MCF 10A (cell line): ENCODE results near the gene EP400. TPM values are rescaled to one million over a fixed set of nuclear protein-coding genes. Genes with fewer than 3 reads are reported as not detected.

Source experiments
- BruUV-seq: library from RNA; stranded (reverse); fragments of 400-500 nt; replicated peaks from 2 replicates; lab custom pipeline; 2021; lab: Mats Ljungman, UMichigan
- CTCF ChIA-PET: fragments of 300-600 bp; sonication (Branson Sonifier 250); formaldehyde crosslinking; extraction: SDS; loops from one replicate; lab custom pipeline; 2021; ENCODE audit warnings: antibody characterized with exemption, inconsistent platforms; lab: Yijun Ruan, JAX
- POLR2A ChIA-PET: fragments of 300-600, 350-650 bp; sonication (Branson Sonifier 250); formaldehyde crosslinking; extraction: SDS; loops from one replicate; lab custom pipeline; 2020; ENCODE audit warnings: antibody characterized with exemption, inconsistent platforms; lab: Yijun Ruan, JAX
- DNase-seq: peaks from one replicate; pipeline ENCODE4 v3.0.0-alpha.2; 2018; ENCODE audit not compliant: unreplicated experiment
- H3K27ac Mint-ChIP-seq: one replicate; pipeline ENCODE4 v1.8.0; 2022; ENCODE audit warnings: mild to moderate bottlenecking, low read depth, mixed read lengths; ENCODE audit not compliant: unreplicated experiment
- H3K27me3 Mint-ChIP-seq: one replicate; pipeline ENCODE4 v1.8.0; 2022; ENCODE audit warnings: mixed read lengths; ENCODE audit not compliant: insufficient read depth, unreplicated experiment
- H3K36me3 Mint-ChIP-seq: one replicate; pipeline ENCODE4 v1.8.0; 2022; ENCODE audit warnings: mild to moderate bottlenecking, moderate library complexity, mixed read lengths; ENCODE audit not compliant: insufficient read depth, unreplicated experiment
- H3K4me1 Mint-ChIP-seq: one replicate; pipeline ENCODE4 v1.8.0; 2022; ENCODE audit warnings: mixed read lengths; ENCODE audit not compliant: insufficient read depth, unreplicated experiment
- H3K4me3 Mint-ChIP-seq: one replicate; pipeline ENCODE4 v1.8.0; 2022; ENCODE audit warnings: mild to moderate bottlenecking, moderate library complexity, mixed read lengths; ENCODE audit not compliant: unreplicated experiment
- H3K9me3 Mint-ChIP-seq: one replicate; pipeline ENCODE4 v1.8.0; 2022; ENCODE audit warnings: mixed read lengths; ENCODE audit not compliant: unreplicated experiment
- intact Hi-C: fragments of 100-400 bp; cut with micrococcal nuclease; formaldehyde crosslinking; loops from 2 replicates; pipeline ENCODE4 v1.14.1; 2022
- total RNA-seq: library from RNA; stranded (reverse); gene quantifications from 2 replicates; pipeline ENCODE4 v1.2.3, GENCODE V29; 2022
- TF ChIP-seq, protein P1 (sequence below): fragments of 200-600 bp; IDR thresholded peaks from one replicate; pipeline ENCODE4 v1.8.0; 2022; ENCODE audit warnings: antibody characterized with exemption, mild to moderate bottlenecking; ENCODE audit not compliant: unreplicated experiment

Gene EP400
- total RNA-seq, 1 experiment from 2014 or later: 52.4 TPM

DNA sequence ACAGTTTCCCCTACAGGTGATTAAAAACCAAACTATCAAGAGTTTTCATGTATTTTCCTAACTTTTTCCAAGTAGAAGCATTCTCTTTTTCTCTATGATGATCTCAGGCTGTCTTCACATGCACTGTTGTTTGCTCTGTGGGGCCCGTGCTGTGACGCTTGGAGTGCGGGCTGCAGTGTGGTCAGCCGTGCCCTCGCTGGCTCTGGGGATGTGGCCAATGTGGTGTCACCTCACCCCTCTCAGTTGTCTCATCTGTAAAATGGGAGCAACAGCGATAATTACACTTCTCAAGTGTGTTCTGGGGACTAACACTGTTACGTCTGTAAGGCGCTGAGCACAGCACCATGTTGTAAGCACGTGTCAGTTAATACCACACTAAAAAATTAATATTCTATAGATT is 165.8 kb downstream of the EP400 start:
- Mint-ChIP-seq H3K4me3 (no peak overlapping the region), H3K4me1 (no peaks in the 10 kb centered on the region), H3K27me3 (no peaks in the 10 kb centered on the region), H3K36me3 (peaks cover 31% of the 10 kb centered on the region), H3K9me3 (no peaks in the 10 kb centered on the region), H3K27ac (no peak overlapping the region)
- ChIA-PET CTCF (interaction anchor here (0.7 kb wide), 1 partner anchor 145 kb away, joined by 3 read pairs; no protein-coding TSS in a partner anchor), POLR2A (no interaction called here)
- intact Hi-C loops: no loop called here
- DNase-seq: no peak
- TF ChIP-seq, protein P1, sequence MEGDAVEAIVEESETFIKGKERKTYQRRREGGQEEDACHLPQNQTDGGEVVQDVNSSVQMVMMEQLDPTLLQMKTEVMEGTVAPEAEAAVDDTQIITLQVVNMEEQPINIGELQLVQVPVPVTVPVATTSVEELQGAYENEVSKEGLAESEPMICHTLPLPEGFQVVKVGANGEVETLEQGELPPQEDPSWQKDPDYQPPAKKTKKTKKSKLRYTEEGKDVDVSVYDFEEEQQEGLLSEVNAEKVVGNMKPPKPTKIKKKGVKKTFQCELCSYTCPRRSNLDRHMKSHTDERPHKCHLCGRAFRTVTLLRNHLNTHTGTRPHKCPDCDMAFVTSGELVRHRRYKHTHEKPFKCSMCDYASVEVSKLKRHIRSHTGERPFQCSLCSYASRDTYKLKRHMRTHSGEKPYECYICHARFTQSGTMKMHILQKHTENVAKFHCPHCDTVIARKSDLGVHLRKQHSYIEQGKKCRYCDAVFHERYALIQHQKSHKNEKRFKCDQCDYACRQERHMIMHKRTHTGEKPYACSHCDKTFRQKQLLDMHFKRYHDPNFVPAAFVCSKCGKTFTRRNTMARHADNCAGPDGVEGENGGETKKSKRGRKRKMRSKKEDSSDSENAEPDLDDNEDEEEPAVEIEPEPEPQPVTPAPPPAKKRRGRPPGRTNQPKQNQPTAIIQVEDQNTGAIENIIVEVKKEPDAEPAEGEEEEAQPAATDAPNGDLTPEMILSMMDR: no peak
- BruUV-seq: no TSS peak

DNA sequence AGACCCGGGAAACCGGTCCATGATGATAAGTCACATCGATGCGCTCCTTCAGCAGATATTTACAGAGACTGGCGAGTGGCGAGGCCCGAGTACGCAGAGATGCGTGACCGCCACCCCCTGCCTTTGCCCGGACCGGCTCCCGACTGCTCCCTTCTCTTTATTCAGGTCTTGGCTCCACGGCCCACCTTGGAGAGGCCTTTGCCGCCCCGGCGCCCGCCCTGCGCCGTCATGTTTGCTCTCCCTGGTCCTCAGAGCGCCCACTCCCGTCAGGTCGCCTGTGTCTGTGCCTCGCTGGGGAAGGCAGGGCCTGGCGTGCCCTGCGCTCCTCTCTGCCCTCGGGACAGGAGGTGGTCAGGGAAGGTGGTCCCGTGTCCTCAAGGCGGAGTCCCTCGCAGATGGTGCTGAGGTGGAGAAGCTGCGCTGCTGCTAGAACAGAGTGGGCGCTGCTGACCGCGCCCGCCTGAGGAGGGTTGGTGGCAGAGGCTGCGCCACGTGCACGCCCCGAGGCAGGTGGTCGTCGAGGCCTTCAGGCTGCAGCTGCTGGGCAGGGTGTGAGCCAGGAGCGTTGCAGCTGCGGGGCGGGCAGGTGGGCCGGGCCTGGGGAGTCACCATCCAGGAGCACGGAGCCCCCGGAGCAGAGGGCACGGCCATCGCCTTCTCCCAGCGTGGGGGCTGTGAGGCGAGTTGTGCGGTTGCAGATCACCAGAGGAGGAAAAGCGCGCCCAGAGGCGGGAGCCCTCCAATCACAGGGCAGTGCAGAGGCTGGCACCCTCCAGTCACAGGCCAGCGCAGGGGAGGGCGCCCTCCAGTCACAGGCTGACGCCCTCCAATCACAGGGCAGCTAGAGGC is 167.2 kb downstream of the EP400 start:
- Mint-ChIP-seq H3K36me3 (peaks cover 30% of the 10 kb centered on the region), H3K27me3 (no peaks in the 10 kb centered on the region), H3K27ac (no peak overlapping the region), H3K9me3 (no peaks in the 10 kb centered on the region), H3K4me1 (no peaks in the 10 kb centered on the region), H3K4me3 (no peak overlapping the region)
- intact Hi-C loops: no loop called here
- no peak for DNase-seq
- ChIA-PET POLR2A (no interaction called here), CTCF (no interaction called here)
- TF ChIP-seq, protein P1: no peak
- BruUV-seq: no TSS peak

DNA sequence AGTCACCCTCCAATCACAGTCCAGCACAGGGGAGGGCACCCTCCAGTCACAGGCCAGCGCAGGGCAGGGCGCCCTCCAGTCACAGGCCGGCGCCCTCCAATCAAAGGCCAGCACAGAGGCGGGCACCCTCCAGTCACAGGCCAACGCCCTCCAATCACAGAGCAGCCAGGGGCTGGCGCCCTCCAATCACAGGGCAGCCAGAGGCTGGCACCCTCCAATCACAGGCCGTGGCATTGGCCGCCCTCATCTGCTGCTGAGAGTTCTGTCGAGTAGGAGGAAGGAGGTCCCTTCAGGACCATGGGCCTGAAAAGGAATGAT is 167.8 kb downstream of the EP400 start:
- no TSS peak for BruUV-seq
- Mint-ChIP-seq H3K36me3 (peaks cover 30% of the 10 kb centered on the region), H3K27ac (no peak overlapping the region), H3K4me3 (no peak overlapping the region), H3K4me1 (no peaks in the 10 kb centered on the region), H3K27me3 (no peaks in the 10 kb centered on the region), H3K9me3 (no peaks in the 10 kb centered on the region)
- ChIA-PET CTCF (interaction anchor here (0.7 kb wide), 1 partner anchor 297 kb away, joined by 3 read pairs; no protein-coding TSS in a partner anchor), POLR2A (no interaction called here)
- intact Hi-C loops: no loop called here
- no peak for DNase-seq
- TF ChIP-seq, protein P1: no peak

DNA sequence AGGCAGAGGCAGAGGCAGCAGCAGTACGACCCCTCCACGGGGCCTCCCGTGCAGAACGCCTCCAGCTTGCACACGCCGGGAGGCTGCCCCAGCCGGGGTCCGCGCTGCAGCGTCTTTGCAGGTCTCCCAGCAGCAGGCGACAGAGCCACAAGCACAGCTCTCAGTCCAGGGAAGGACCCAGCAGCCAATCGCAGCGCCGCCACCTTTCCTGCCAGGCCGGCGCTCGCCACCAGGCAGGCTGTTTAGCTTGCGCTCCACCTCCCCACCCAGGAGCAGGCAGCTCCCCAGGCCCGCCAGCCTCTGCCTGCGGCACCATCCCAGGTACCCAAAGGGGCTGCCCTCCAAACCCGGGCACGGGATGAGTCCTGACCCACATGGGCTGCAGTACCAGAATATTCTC is 169.1 kb downstream of the EP400 start:
- Mint-ChIP-seq H3K4me3 (no peak overlapping the region), H3K36me3 (peaks cover 31% of the 10 kb centered on the region), H3K4me1 (no peaks in the 10 kb centered on the region), H3K27ac (no peak overlapping the region), H3K9me3 (no peaks in the 10 kb centered on the region), H3K27me3 (no peaks in the 10 kb centered on the region)
- no TSS peak for BruUV-seq
- intact Hi-C loops: no loop called here
- POLR2A ChIA-PET: no interaction called here
- TF ChIP-seq, protein P1: no peak
- DNase-seq: no peak
- CTCF ChIA-PET: interaction anchor here (0.9 kb wide), 1 partner anchor 36 kb away, joined by 4 read pairs; no protein-coding TSS in a partner anchor
